ENCODE results near the gene MRPL17.

The MRPL17 gene

DNA sequence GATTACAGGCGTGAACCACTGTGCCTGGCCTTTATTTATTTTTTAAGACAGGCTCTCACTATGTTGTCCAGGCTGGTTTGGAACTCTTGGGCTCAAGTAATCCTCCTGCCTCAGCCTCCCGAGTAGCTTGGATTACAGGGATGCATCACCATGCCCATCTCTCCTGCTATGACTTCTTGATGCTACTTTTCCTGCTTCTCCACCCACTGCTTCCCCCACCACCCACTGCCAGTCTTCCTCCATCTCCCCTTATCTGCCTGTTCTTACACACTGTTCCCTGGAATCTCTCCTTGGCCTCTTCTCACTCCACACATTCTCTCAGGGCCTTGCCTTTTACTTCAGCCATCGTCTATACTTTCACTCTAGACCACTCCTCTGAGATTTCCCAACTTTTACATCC is 46.7 kb downstream of the MRPL17 start:
- in situ Hi-C loops (cut with MboI; ENCODE audit: low sequenced_read_pairs, unreplicated experiment), result no loop called here
- TF ChIP-seq, protein P1, sequence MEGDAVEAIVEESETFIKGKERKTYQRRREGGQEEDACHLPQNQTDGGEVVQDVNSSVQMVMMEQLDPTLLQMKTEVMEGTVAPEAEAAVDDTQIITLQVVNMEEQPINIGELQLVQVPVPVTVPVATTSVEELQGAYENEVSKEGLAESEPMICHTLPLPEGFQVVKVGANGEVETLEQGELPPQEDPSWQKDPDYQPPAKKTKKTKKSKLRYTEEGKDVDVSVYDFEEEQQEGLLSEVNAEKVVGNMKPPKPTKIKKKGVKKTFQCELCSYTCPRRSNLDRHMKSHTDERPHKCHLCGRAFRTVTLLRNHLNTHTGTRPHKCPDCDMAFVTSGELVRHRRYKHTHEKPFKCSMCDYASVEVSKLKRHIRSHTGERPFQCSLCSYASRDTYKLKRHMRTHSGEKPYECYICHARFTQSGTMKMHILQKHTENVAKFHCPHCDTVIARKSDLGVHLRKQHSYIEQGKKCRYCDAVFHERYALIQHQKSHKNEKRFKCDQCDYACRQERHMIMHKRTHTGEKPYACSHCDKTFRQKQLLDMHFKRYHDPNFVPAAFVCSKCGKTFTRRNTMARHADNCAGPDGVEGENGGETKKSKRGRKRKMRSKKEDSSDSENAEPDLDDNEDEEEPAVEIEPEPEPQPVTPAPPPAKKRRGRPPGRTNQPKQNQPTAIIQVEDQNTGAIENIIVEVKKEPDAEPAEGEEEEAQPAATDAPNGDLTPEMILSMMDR (IDR thresholded peaks at IDR 0.05; ENCODE audit: borderline replicate concordance, control extremely low read depth, extremely low read depth, insufficient read depth, missing control alignments), result no peak
- no peak for DNase-seq (ENCODE audit: low spot score)

DNA sequence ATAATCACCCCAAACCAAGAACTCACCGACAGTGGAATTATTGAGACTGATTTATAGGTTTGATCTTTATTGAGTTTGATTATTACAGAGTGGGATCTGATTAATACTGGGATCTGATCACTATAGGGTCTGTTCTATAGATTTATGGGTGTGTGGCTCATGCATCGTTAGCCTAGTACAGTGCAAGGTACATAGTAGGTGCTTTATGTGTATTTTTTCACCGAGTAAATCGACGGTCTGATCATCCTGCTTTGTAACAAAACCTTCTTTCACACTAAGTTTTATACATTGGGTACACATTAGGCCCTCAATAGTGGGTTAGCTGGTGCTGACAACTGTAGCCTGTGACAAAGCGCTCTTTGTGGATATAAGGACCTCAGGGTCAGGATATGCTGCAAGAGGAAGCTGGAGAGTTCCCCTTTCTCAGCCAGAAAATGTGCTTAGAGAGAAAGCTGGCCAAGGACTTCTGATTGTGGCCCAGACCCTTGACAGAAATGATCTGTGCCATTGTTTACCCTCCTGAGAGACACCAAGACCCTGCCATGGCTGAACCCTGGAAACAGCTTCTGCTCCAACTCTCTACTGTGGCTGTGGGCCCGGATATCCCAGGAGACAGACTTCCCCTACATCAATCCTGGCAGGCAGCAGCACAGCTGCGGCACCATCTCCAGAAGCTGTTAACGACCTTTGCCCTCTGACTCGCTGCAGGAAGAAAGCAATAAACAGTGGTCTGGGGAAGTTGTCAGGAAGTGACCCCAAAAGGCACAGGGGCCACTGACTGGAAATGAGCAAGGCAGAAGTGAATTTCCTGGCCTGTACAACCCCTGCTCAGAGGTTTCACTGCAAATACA is 47.8 kb downstream of the MRPL17 start:
- in situ Hi-C loops (cut with MboI; ENCODE audit: low sequenced_read_pairs, unreplicated experiment), result no loop called here
- TF ChIP-seq, protein P1 (IDR thresholded peaks at IDR 0.05; ENCODE audit: borderline replicate concordance, control extremely low read depth, extremely low read depth, insufficient read depth, missing control alignments), result no peak
- no peak for DNase-seq (ENCODE audit: low spot score)

DNA sequence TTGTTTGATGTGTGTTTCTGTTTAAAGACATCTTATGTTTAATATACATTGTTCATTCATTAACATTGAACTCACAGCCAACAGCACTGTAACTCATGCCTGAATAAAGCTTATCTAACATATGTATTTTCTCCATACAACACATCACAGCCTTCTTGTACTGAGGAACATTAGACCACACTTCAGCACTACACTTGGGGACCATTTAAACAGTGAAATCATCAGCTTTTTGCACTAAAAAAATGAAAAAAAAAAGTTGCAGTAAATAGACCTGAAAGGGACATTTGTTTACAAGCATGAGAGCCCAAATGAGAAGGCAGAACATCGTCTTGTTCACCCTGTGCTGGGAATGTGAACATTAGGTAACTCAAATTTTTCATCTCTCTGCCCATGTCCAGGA is 48.6 kb downstream of the MRPL17 start:
- in situ Hi-C loops (cut with MboI; ENCODE audit: low sequenced_read_pairs, unreplicated experiment), result no loop called here
- DNase-seq (ENCODE audit: low spot score), result no peak
- TF ChIP-seq, protein P1 (IDR thresholded peaks at IDR 0.05; ENCODE audit: borderline replicate concordance, control extremely low read depth, extremely low read depth, insufficient read depth, missing control alignments), result no peak

DNA sequence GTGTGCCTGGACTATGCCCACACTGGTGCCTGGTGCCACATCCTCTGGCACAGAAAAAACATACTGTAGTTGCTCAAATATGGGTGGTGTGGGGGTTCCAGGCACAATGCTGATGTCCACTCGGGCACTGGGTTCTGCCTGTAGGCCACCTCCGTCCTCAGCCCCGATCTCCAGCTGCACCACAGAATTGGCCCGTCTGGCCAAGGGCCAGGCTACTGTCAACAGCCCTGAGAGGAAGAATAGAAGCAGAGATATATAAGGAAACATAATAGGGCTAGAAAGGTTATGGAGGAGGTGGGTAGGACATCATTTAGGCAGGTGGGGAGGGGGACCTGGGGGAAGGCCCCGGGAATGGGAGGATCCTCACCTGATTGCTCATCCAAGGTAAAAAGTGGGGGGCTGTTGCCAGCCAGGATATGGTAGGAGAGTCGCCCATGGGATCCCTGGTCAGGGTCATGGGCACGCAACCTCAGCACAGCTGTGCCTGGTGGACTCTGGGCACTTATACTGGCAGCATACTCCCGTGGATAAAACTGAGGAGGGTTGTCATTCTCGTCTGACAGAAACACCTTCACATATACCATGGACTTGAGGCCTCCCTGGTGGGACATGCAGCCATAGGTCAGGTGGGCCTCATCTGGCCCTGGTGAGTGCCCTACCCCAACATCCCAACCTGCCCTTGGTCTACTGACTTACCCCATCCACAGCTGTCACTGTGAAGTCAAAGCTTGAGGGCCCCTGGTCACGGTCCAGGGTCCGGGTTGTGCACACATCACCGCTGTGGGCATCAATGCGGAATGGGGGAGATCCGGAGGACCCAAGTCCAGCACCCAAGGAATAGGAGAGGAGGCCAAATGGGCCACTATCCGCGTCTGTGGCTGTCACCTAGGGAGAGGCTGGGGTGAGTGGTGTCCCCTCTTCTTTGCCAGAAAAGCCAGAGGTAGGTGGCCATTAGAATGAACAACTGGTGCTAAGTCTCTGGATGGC is 49.4 kb downstream of the MRPL17 start:
- TF ChIP-seq, protein P1 (IDR thresholded peaks at IDR 0.05; ENCODE audit: borderline replicate concordance, control extremely low read depth, extremely low read depth, insufficient read depth, missing control alignments), result no peak
- DNase-seq (ENCODE audit: low spot score), result no peak
- in situ Hi-C loops (cut with MboI; ENCODE audit: low sequenced_read_pairs, unreplicated experiment), result no loop called here

DNA sequence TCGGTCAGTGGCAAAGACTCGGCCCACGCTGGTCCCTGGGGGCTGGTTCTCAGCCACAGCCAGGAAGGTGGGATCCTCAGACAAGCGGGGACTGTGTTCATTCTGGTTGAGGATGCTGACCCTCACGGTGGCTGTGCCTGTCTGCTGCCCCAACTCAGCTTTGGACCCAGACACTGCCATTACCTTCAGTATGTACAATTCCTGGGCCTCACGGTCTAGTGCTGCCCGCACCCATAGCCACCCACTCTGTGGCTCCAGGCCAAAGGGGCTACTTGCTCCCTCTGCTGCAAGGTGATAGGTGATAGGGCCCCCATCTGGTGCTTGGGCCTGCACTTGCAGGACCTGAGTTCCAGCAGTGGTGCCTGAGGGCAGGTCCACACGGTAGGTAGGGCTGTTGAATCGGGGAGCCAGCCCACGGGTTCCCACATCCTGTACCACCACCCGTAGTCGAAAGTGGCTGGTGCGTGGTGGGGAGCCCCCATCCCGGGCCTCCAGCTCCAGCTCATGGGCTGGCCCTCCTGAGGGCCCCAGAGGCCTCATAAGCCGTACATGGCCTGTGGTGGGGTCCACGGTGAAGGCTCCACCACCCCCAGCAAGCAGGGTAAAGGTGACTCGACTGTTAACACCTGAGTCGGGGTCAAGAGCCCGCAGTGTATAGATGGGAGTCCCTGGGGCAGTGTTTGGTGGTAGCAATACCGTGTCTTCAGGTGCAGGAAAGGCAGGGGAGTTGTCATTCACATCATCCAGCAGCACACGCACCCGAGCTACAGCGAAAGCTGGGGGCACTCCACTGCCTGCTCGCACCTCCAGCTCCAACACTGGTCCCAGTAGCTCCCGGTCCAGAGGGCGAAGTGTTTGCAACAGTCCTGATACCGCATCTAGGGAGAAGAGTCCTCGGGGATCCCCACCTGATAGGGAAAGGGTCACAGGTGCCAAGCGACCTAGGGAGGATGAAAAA is 50.7 kb downstream of the MRPL17 start:
- no peak for DNase-seq (ENCODE audit: low spot score)
- TF ChIP-seq, protein P1 (IDR thresholded peaks at IDR 0.05; ENCODE audit: borderline replicate concordance, control extremely low read depth, extremely low read depth, insufficient read depth, missing control alignments), result no peak
- in situ Hi-C loops (cut with MboI; ENCODE audit: low sequenced_read_pairs, unreplicated experiment), result no loop called here

Data from GM13976 (cell line).